GM19099 (cell line): ENCODE data around the gene CUEDC1.

Experiments used
- POLR2A ChIP-seq: IDR thresholded peaks from 3 replicates; pipeline ENCODE4 v1.6.1; 2011; ENCODE audit warnings: low read depth; ENCODE audit not compliant: insufficient read length; ENCODE audit errors: extremely low read depth

Gene CUEDC1

DNA sequence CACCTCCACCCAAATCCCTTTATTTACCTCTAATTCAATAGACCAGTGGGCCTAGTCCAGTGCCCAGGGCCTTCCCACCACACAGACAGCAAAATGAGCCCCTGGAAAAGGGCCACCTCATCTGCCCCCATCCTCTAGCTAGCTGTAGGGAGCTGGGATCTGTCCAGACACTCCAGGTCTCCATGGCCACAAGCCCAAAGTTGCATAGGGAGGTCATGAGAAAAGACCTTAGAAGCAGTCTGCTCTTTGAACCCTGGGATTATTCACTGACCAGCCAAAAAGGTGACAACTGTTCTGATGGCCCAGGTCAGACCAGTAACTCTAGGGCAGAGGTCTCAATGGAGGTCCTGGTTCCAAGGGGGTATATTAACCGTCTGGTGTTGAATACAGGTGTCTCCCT, 2.0 kb downstream of the CUEDC1 start:
- no peak for TF ChIP-seq POLR2A

DNA sequence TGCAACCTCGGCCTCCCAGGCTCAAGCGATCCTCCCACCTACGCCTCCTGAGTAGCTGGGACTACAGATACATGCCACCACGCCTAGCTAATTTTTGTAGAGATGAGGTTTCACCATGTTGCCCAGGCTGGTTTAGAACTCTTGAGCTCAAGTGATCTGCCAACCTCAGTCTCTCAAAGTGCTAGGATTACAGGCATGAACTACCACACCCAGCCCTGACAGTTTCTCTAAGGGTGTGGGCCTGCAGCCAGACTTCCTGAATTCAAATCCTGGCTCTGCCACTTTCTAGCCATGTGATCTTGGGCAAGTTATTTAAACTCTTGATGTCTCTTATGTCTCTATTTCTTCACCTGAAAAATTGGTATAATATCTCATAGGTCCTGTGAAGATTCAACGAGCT, 5.6 kb downstream of the CUEDC1 start:
- no peak for TF ChIP-seq POLR2A

GRCh38 chr17:57948555-57949420, 6.4 kb downstream of the CUEDC1 start:
- TF ChIP-seq POLR2A: no peak

DNA sequence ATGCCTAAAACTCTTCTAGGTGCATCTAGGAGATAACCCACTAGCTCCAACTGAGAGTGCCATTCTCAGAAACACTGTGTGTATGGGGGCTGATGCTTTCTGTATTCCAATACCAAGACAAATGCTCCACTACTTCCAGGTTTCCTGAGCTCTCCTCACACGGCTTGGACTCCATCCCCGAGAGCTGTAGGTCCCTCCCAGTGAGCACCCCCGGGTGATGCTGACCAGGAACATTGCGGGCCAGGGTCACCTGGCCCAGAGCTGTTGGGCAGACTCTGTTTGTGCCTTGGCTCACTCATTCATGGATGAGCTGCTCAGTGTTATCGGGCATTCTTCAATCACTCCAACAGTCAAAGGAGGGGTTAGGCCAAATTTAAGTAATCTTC, 7.0 kb downstream of the CUEDC1 start:
- TF ChIP-seq POLR2A: no peak

DNA sequence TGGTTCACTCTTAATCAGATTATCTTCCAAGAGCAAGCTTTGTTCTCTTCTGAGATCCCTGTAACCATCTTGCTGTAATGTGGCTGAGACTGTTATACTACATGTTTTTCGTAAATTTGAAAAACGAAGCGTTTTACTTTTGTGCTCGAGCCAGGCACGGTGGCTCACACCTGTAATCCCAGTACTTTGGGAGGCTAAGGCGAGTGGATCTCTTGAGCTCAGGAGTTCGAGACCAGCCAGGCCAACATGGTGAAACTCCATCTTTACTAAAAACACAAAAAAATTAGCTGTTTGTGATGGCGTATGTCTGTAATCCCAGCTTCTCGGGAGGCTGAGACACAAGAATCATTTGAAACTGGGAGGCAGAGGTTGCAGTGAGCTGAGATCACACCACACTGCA, 7.8 kb downstream of the CUEDC1 start:
- TF ChIP-seq POLR2A: no peak

GRCh38 chr17:57946798-57947358, 8.3 kb downstream of the CUEDC1 start:
- TF ChIP-seq POLR2A: no peak

GRCh38 chr17:57945996-57946797, 9.0 kb downstream of the CUEDC1 start:
- no peak for TF ChIP-seq POLR2A

- TF ChIP-seq POLR2A: no peak
Measured at GRCh38 chr17:57944908-57945307, 10.3 kb downstream of the CUEDC1 start.

- TF ChIP-seq POLR2A: no peak
Measured at GRCh38 chr17:57943645-57944044, 11.6 kb downstream of the CUEDC1 start.

- no peak for TF ChIP-seq POLR2A
Measured at GRCh38 chr17:57943140-57943539, 12.1 kb downstream of the CUEDC1 start.

GRCh38 chr17:57941384-57942370, 13.5 kb downstream of the CUEDC1 start:
- TF ChIP-seq POLR2A: no peak

- no peak for TF ChIP-seq POLR2A
Measured at GRCh38 chr17:57940653-57941329, 14.4 kb downstream of the CUEDC1 start.

DNA sequence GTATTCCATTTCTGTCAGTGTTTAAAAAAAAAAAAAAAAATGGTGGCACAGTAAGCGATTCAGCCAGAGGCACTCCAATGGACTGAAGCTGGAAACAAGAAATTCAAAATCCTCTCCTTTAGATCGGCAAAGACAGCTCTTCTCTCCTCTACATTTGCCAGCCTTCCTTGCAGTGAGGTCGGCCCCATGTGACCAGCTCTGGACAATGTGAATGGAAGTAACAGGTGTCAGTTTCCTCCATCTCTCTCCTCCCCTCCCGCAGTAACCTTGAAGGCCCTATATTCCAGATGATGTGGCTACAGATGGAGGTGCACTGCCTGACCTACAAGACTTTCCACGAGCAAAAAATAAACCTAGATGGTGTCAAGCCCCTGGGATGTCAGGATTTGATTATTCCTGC, 15.0 kb downstream of the CUEDC1 start:
- TF ChIP-seq POLR2A: no peak

DNA sequence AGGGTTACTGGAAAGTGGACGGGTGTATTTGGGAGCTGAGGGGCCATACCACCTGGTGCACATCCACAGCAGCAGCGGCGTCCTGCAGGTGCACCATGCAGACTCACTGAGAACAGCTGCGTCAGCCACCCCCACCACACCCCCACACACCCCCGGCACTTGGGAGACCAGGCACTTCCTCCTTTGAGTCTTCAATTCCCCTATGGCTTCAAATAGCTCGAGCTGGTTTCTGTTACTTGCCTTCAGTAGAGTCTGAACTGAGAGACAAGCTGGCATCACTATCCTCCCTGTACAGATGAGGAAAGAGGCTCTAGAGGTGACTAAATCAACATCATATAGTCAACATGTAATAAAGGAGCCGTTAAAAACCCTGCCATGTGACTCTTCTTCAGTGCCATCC, 15.4 kb downstream of the CUEDC1 start:
- no peak for TF ChIP-seq POLR2A
